A549 (cell line): Measurements from ENCODE around the gene ZNF750. TPM values are rescaled to one million over a fixed set of nuclear protein-coding genes. Genes with fewer than 3 reads are reported as not detected.

Experiments used
- ATAC-seq, 2 experiments: fragments of 200-7000 bp in 1 of 2; fragments of >200 bp in 1 of 2; cut with Nextera tagmentation in 1 of 2; cut with Tn5 transposase in 1 of 2; 3 replicates each; pipeline versions ENCODE4 v1.8.0 to v1.9.1; 2018 to 2020; ENCODE audit warnings: mild to moderate bottlenecking in 1 of 2, moderate library complexity in 1 of 2
- CTCF ChIA-PET: fragments of 300-600 bp; sonication (Branson Sonifier 250); formaldehyde crosslinking; extraction: SDS; loops from one replicate; lab custom pipeline; 2021; ENCODE audit warnings: antibody characterized with exemption, inconsistent platforms; lab: Yijun Ruan, JAX
- POLR2A ChIA-PET: fragments of 350-600 bp; formaldehyde crosslinking; extraction: SDS; loops from one replicate; lab custom pipeline; 2021; ENCODE audit warnings: antibody characterized with exemption, inconsistent platforms; lab: Yijun Ruan, JAX
- DNase-seq, 2 experiments: peaks; one replicate each; pipeline versions ENCODE4 v3.0.0 to v3.0.0-alpha.2; 2011 to 2016; ENCODE audit warnings: low read depth in 1 of 2, low spot score in 1 of 2
- FAIRE-seq: peaks from 2 replicates; lab custom pipeline; 2011; peaks lifted over from hg19 to GRCh38; lab: Jason Lieb, UNC
- H3K27ac ChIP-seq, 2 experiments: fragments of >200 bp; sonication (Bioruptor Twin); formaldehyde crosslinking; 3 replicates each; pipeline ENCODE4 v1.5.1; 2016 to 2017
- H3K4me1 ChIP-seq: fragments of >200 bp; sonication (Bioruptor Twin); formaldehyde crosslinking; 3 replicates; pipeline ENCODE4 v1.6.1; 2016
- H3K4me2 ChIP-seq: fragments of >200 bp; sonication (Bioruptor Twin); formaldehyde crosslinking; 3 replicates; pipeline ENCODE4 v1.6.1; 2016
- H3K4me3 ChIP-seq: fragments of >200 bp; sonication (Bioruptor Twin); formaldehyde crosslinking; 3 replicates; pipeline ENCODE4 v1.5.1; 2016
- H3K9me3 ChIP-seq: fragments of >200 bp; sonication (Bioruptor Twin); formaldehyde crosslinking; 3 replicates; pipeline ENCODE4 v1.6.1; 2016
- CEBPB ChIP-seq, 2 experiments: fragments of >200 bp in 1 of 2; sonication (Bioruptor Twin) in 1 of 2; formaldehyde crosslinking in 1 of 2; IDR thresholded peaks; 2 replicates each; pipeline ENCODE4 v1.6.1; 2012 to 2016
- CHD4 ChIP-seq: fragments of 200-600 bp; sonication (generic); IDR thresholded peaks from 2 replicates; pipeline ENCODE4 v1.6.1; 2016; ENCODE audit warnings: antibody characterized with exemption, mild to moderate bottlenecking, borderline replicate concordance
- CTCF ChIP-seq: fragments of >200 bp; sonication (Bioruptor Twin); formaldehyde crosslinking; IDR thresholded peaks from 3 replicates; pipeline ENCODE4 v1.5.1; 2016
- ESRRA ChIP-seq: fragments of 150-350 bp; IDR thresholded peaks from 2 replicates; pipeline ENCODE4 v1.6.1; 2014; ENCODE audit warnings: mild to moderate bottlenecking, low read length, borderline replicate concordance
- HDAC2 ChIP-seq: fragments of 200-600 bp; sonication (generic); IDR thresholded peaks from 2 replicates; pipeline ENCODE4 v1.6.1; 2016
- HES2 ChIP-seq: fragments of >200 bp; sonication (Bioruptor Twin); formaldehyde crosslinking; IDR thresholded peaks from 2 replicates; pipeline ENCODE4 v1.6.1; 2016
- HEYL ChIP-seq: fragments of 250-450 bp; sonication (Bioruptor Pico); IDR thresholded peaks from 2 replicates; pipeline ENCODE4 v1.8.0; 2021; ENCODE audit warnings: mild to moderate bottlenecking, moderate library complexity
- HOXA7 ChIP-seq: fragments of 250-450 bp; sonication (Bioruptor Pico); IDR thresholded peaks from 2 replicates; pipeline ENCODE4 v1.5.0; 2020; ENCODE audit warnings: mild to moderate bottlenecking, moderate library complexity
- JUNB ChIP-seq: fragments of >200 bp; sonication (Bioruptor Twin); formaldehyde crosslinking; IDR thresholded peaks from 2 replicates; pipeline ENCODE4 v1.6.1; 2016
- MAFK ChIP-seq: fragments of 450-650 bp; IDR thresholded peaks from 2 replicates; pipeline ENCODE4 v1.6.1; 2014; ENCODE audit not compliant: partially characterized antibody
- MAX ChIP-seq: IDR thresholded peaks from 2 replicates; pipeline ENCODE4 v1.6.1; 2012
- PBX3 ChIP-seq: IDR thresholded peaks from 2 replicates; pipeline ENCODE4 v1.6.1; 2012
- PHF8 ChIP-seq: fragments of 200-600 bp; sonication (generic); IDR thresholded peaks from 2 replicates; pipeline ENCODE4 v1.6.1; 2016; ENCODE audit warnings: low read depth, mild to moderate bottlenecking, antibody characterized with exemption, moderate library complexity, borderline replicate concordance
- REST ChIP-seq: fragments of 200-600 bp; sonication (generic); IDR thresholded peaks from 2 replicates; pipeline ENCODE4 v1.6.1; 2016; ENCODE audit warnings: antibody characterized with exemption, mild to moderate bottlenecking, moderate library complexity
- RFX5 ChIP-seq: fragments of 450-650 bp; IDR thresholded peaks from 2 replicates; pipeline ENCODE4 v1.7.1; 2014; ENCODE audit warnings: antibody characterized with exemption, mild to moderate bottlenecking, moderate library complexity
- SMC3 ChIP-seq: fragments of >200 bp; sonication (Bioruptor Twin); formaldehyde crosslinking; IDR thresholded peaks from 3 replicates; pipeline ENCODE4 v1.6.1; 2018; ENCODE audit warnings: inconsistent platforms
- ZFP36 ChIP-seq: fragments of 450-650 bp; IDR thresholded peaks from 2 replicates; pipeline ENCODE4 v1.6.1; 2014; ENCODE audit warnings: borderline replicate concordance; ENCODE audit not compliant: partially characterized antibody
- ZNF302 ChIP-seq: fragments of 250-450 bp; sonication (Bioruptor Pico); IDR thresholded peaks from 2 replicates; pipeline ENCODE4 v1.9.0; 2021; ENCODE audit warnings: inconsistent platforms, mild to moderate bottlenecking, moderate library complexity
- WGBS: methylation state at CpG from one replicate; pipeline ENCODE4 v1.1.6; 2017; ENCODE audit errors: missing lambda C conversion rate; 5-methylcytosine and 5-hydroxymethylcytosine counted together
- polyA plus RNA-seq, 4 experiments: library from polyadenylated mRNA; depleted of rRNA in 3 of 4; stranded (reverse); fragments of >200 nt; fragmentation: RNase III in 1 of 4; extraction: RNeasy Plus Mini Kit Qiagen cat#74134 plus additional on column Dnase treatment in 1 of 4; gene quantifications; 2 replicates in 3 of 4; 3 replicates in 1 of 4; pipeline ENCODE4 v1.2.3, GENCODE V29; 2011 to 2017

The ZNF750 gene
- polyA plus RNA-seq, 2 of the 4 experiments (the other 2 are of a cell fraction), result not detected

GRCh38 chr17:82872591-82873520 is 33.0 kb upstream of the ZNF750 start:
- FAIRE-seq, result no peak
- CTCF ChIA-PET, result interaction anchor here (0.6 to 1.2 kb wide), 5 partner anchors 9 to 82 kb away, joined by 3 to 4 read pairs (median 4); no protein-coding TSS in a partner anchor
- TF ChIP-seq RFX5 (no peak), JUNB (no peak), HDAC2 (no peak), ZNF302 (CRISPR knock-in tag) (no peak), CEBPB (IDR thresholded peaks at IDR 0.05) (no peak), MAFK (no peak), HOXA7 (no peak), PBX3 (no peak), HEYL (CRISPR knock-in tag) (no peak), ZFP36 (no peak), MAX (no peak), ESRRA (no peak), SMC3 (no peak), HES2 (no peak), CTCF (no peak), REST (no peak), PHF8 (no peak), CHD4 (no peak)
- TF ChIP-seq, all 56 proteins: peak for 0
- no peak overlapping the region for H3K4me3 ChIP-seq
- POLR2A ChIA-PET, result no interaction called here
- 95% methylated on average over 17 of the region's 33 CpGs for WGBS
- H3K27ac ChIP-seq, result no peak overlapping the region
- no peaks in the 10 kb centered on the region for H3K4me1 ChIP-seq
- no peaks in the 10 kb centered on the region for H3K9me3 ChIP-seq
- no peak overlapping the region for H3K4me2 ChIP-seq
- no peak for DNase-seq
- ATAC-seq, result no peak
